ENCODE data around the gene ATP8B4. TPM values are rescaled to one million over a fixed set of nuclear protein-coding genes. Genes with fewer than 3 reads are reported as not detected.

ATP8B4 gene
- total and polyA plus RNA-seq, 2 donors from 2014 or later: 2.1 to 12.5 TPM

GRCh38 chr15:50061503-50061902 lies 57.5 kb downstream of the ATP8B4 start:
- no peak overlapping the region for H3K27ac ChIP-seq (ENCODE audit: low read depth in 2 of 2, low read length in 2 of 2)
- no peak overlapping the region for H3K9ac ChIP-seq (ENCODE audit: low read length in 3 of 3)
- H3K36me3 ChIP-seq (ENCODE audit: control insufficient read depth in 2 of 3, insufficient read depth in 3 of 3, low read length in 3 of 3): no peaks in the 10 kb centered on the region
- no peak for DNase-seq
- intact Hi-C loops (cut with DNase I): no loop called here
- FAIRE-seq: no peak
- TF ChIP-seq CTCF (IDR thresholded peaks at IDR 0.05; ENCODE audit: borderline replicate concordance, extremely low read depth, insufficient read depth): no peak
- H3K9me3 ChIP-seq (ENCODE audit: control insufficient read depth in 2 of 3, insufficient read depth in 1 of 3, low read length in 3 of 3): no peaks in the 10 kb centered on the region
- H3K4me3 ChIP-seq (ENCODE audit: low read length in 3 of 3): no peak overlapping the region
- H3K27me3 ChIP-seq (ENCODE audit: control insufficient read depth, insufficient read depth, low read length): no peaks in the 10 kb centered on the region
- H3K4me1 ChIP-seq (ENCODE audit: control insufficient read depth in 2 of 3, insufficient read depth in 2 of 3, low read depth in 1 of 3, low read length in 3 of 3): peaks cover 0 to 9% (median 0%) of the 10 kb centered on the region in 3 donors

- H3K4me3 ChIP-seq (ENCODE audit: low read length in 3 of 3): no peak overlapping the region
- no peaks in the 10 kb centered on the region for H3K36me3 ChIP-seq (ENCODE audit: control insufficient read depth in 2 of 3, insufficient read depth in 3 of 3, low read length in 3 of 3)
- H3K27ac ChIP-seq (ENCODE audit: low read depth in 2 of 2, low read length in 2 of 2): no peak overlapping the region
- intact Hi-C loops (cut with DNase I): no loop called here
- no peak for FAIRE-seq
- no peaks in the 10 kb centered on the region for H3K27me3 ChIP-seq (ENCODE audit: control insufficient read depth, insufficient read depth, low read length)
- no peak overlapping the region for H3K9ac ChIP-seq (ENCODE audit: low read length in 3 of 3)
- peaks cover 0 to 9% (median 0%) of the 10 kb centered on the region in 3 donors for H3K4me1 ChIP-seq (ENCODE audit: control insufficient read depth in 2 of 3, insufficient read depth in 2 of 3, low read depth in 1 of 3, low read length in 3 of 3)
- TF ChIP-seq CTCF (IDR thresholded peaks at IDR 0.05; ENCODE audit: borderline replicate concordance, extremely low read depth, insufficient read depth): no peak
- DNase-seq: no peak
- H3K9me3 ChIP-seq (ENCODE audit: control insufficient read depth in 2 of 3, insufficient read depth in 1 of 3, low read length in 3 of 3): no peaks in the 10 kb centered on the region
Measured at GRCh38 chr15:50059883-50060282, 59.1 kb downstream of the ATP8B4 start.

GRCh38 chr15:50059203-50059772 lies 59.7 kb downstream of the ATP8B4 start:
- TF ChIP-seq CTCF (IDR thresholded peaks at IDR 0.05; ENCODE audit: borderline replicate concordance, extremely low read depth, insufficient read depth): no peak
- H3K4me1 ChIP-seq (ENCODE audit: control insufficient read depth in 2 of 3, insufficient read depth in 2 of 3, low read depth in 1 of 3, low read length in 3 of 3): peaks cover 0 to 9% (median 0%) of the 10 kb centered on the region in 3 donors
- FAIRE-seq (no peak), DNase-seq (no peak)
- no peak overlapping the region for H3K9ac ChIP-seq (ENCODE audit: low read length in 3 of 3)
- intact Hi-C loops (cut with DNase I): no loop called here
- no peak overlapping the region for H3K4me3 ChIP-seq (ENCODE audit: low read length in 3 of 3)
- no peaks in the 10 kb centered on the region for H3K27me3 ChIP-seq (ENCODE audit: control insufficient read depth, insufficient read depth, low read length)
- no peaks in the 10 kb centered on the region for H3K9me3 ChIP-seq (ENCODE audit: control insufficient read depth in 2 of 3, insufficient read depth in 1 of 3, low read length in 3 of 3)
- H3K36me3 ChIP-seq (ENCODE audit: control insufficient read depth in 2 of 3, insufficient read depth in 3 of 3, low read length in 3 of 3): no peaks in the 10 kb centered on the region
- H3K27ac ChIP-seq (ENCODE audit: low read depth in 2 of 2, low read length in 2 of 2): no peak overlapping the region

Data from kidney (tissue), 14 donors.